Peyer's patch (tissue), 4 donors: ENCODE results near the gene SLC22A17. TPM values are rescaled to one million over a fixed set of nuclear protein-coding genes. Genes with fewer than 3 reads are reported as not detected.
"Not testable (repeated sequence)": the region's sequence is repeated elsewhere in the genome, so short reads cannot be mapped to it uniquely, and the experiment has no call there.

Experiments used
- DNase-seq, 3 donors: peaks; one replicate each; pipeline ENCODE4 v3.0.0-alpha.2; 2017 to 2019
- H3K27ac ChIP-seq, 4 donors: fragments of 200-600 bp; sonication (generic); one replicate each; pipeline ENCODE4 v1.5.1; 2016 to 2019
- H3K27me3 ChIP-seq, 2 donors: fragments of 200-600 bp; sonication (generic); one replicate each; pipeline ENCODE4 v1.5.1; 2019
- H3K36me3 ChIP-seq, 3 donors: fragments of 200-600 bp; sonication (generic); one replicate each; pipeline ENCODE4 v1.5.1; 2016 to 2019
- H3K4me1 ChIP-seq, 4 donors: fragments of 200-600 bp; sonication (generic); one replicate each; pipeline ENCODE4 v1.5.1; 2016 to 2019
- H3K4me3 ChIP-seq, 4 donors: fragments of 200-600 bp; sonication (generic); 1 replicate in 3 of 4; 2 replicates in 1 of 4; pipeline ENCODE4 v1.5.1; 2016 to 2019; ENCODE audit warnings: mild to moderate bottlenecking in 1 of 4
- H3K9me3 ChIP-seq, 4 donors: fragments of 200-600 bp; sonication (generic); one replicate each; pipeline ENCODE4 v1.5.1; 2016 to 2019; ENCODE audit warnings: mild to moderate bottlenecking in 1 of 4
- POLR2A ChIP-seq, 2 donors: fragments of 450-650 bp; IDR thresholded peaks; one replicate each; pipeline ENCODE4 v1.5.1; 2017; ENCODE audit warnings: antibody characterized with exemption in 2 of 2, mild to moderate bottlenecking in 2 of 2, moderate library complexity in 2 of 2
- total RNA-seq, 4 donors: library from RNA; depleted of rRNA; stranded (reverse); fragments of >200 nt; gene quantifications; one replicate each; pipeline ENCODE4 v1.1.0, GENCODE V29; 2016
- TF ChIP-seq, protein P1 (sequence below), 6 experiments: fragments of 450-650 bp in 4 of 6; fragments of 200-600 bp in 2 of 6; sonication (generic) in 1 of 6; IDR thresholded peaks; one replicate each; pipeline ENCODE4 v1.5.1; 2017 to 2019; ENCODE audit warnings: antibody characterized with exemption in 6 of 6, mild to moderate bottlenecking in 3 of 6, moderate library complexity in 1 of 6

SLC22A17 gene
- 10 to 100 TPM in 1 of 4 donors, 1 to 10 TPM in 3; 1.6 to 19.0 (median 5.2) TPM for total RNA-seq

DNA sequence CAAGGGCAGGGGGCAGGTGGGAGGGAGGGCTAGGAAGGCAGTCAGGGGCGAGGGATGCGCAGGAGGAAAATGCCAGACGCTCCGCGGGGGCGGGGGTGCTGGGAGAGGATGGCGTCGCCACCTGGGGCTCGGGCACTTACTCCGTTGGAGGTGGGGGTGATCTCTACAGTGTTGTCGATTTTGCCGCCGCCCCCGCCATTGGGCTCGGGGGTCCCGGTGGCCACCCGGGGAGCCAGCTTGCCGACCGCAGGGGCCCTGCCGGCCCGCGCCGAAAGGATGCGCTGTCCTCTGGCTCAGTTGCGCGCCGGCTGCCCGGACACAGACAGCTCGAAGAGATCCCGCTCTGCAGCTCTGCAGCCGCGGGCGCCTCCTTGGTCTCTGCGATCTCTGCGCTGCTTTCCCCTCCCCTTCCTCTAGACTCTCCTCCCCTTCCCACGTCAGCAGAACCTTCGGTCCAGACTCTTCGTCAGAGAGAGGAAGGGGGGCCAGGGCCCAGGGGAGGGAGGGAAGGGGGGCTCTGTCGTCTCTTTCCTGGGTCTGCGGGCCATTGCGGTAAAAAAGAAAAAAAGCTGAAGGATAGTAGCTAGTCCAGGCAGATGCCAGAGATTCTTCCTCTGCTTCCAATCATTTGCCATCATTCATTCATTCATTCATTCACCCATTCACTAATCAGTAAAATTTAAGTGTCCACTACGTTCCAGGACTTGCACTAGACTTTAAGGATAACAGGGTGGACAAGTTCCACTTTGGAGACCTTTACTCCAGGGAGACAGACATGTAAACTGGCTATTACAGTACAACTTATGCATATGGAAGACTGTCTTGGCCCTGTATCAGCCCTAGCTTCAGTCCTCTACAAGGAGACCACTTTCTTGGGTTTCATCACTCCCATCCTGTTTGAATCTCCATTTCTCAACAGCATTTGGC, at the start of gene SLC22A17:
SLC22A17 (minus strand) TSS at position 382 of the 927 bp plus-strand sequence.
- Histone ChIP-seq H3K27ac (peak within 1 kb of the TSS in 3 of 4 donors; percentile 10 to 63 (median 53)), H3K27me3 (peaks cover 0 to 6% of the 10 kb centered on the region in 2 donors), H3K36me3 (no peaks in the 10 kb centered on the region), H3K9me3 (no peaks in the 10 kb centered on the region), H3K4me3 (peak within 1 kb of the TSS; percentile 41 to 59 (median 56)), H3K4me1 (peaks cover 0 to 16% (median 6%) of the 10 kb centered on the region in 4 donors)
- peak; percentile 48 to 78 (median 63) for DNase-seq
- no peak for TF ChIP-seq POLR2A (IDR thresholded peaks at IDR 0.05)
- TF ChIP-seq, protein P1, sequence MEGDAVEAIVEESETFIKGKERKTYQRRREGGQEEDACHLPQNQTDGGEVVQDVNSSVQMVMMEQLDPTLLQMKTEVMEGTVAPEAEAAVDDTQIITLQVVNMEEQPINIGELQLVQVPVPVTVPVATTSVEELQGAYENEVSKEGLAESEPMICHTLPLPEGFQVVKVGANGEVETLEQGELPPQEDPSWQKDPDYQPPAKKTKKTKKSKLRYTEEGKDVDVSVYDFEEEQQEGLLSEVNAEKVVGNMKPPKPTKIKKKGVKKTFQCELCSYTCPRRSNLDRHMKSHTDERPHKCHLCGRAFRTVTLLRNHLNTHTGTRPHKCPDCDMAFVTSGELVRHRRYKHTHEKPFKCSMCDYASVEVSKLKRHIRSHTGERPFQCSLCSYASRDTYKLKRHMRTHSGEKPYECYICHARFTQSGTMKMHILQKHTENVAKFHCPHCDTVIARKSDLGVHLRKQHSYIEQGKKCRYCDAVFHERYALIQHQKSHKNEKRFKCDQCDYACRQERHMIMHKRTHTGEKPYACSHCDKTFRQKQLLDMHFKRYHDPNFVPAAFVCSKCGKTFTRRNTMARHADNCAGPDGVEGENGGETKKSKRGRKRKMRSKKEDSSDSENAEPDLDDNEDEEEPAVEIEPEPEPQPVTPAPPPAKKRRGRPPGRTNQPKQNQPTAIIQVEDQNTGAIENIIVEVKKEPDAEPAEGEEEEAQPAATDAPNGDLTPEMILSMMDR (IDR thresholded peaks at IDR 0.05), result no peak

DNA sequence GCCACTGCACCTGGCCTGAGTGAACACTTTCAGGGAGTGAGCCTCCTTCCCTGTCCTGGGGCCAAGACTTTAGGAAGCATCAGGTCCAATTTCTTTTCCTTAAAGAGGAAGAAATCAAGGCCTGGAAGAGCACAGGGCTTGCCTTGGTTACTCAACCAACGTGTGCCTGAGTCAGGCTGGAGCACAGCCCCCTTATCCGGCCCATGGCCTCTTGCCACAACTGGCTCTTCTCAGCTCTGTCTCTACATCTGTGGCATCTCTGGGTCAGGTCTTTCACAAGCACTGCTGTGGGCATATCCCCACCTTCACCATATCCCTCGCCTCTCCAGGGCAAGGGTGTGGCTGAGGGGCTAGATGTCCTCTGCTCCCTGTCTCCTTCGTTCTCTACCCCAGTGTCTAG, 48.6 kb upstream of the SLC22A17 start:
- Histone ChIP-seq H3K9me3 (no peaks in the 10 kb centered on the region), H3K27me3 (no peaks in the 10 kb centered on the region), H3K27ac (no peak overlapping the region), H3K4me1 (no peaks in the 10 kb centered on the region), H3K36me3 (no peaks in the 10 kb centered on the region), H3K4me3 (no peak overlapping the region)
- DNase-seq, result no peak
- TF ChIP-seq POLR2A (IDR thresholded peaks at IDR 0.05), result no peak
- TF ChIP-seq, protein P1 (IDR thresholded peaks at IDR 0.05), result no peak

DNA sequence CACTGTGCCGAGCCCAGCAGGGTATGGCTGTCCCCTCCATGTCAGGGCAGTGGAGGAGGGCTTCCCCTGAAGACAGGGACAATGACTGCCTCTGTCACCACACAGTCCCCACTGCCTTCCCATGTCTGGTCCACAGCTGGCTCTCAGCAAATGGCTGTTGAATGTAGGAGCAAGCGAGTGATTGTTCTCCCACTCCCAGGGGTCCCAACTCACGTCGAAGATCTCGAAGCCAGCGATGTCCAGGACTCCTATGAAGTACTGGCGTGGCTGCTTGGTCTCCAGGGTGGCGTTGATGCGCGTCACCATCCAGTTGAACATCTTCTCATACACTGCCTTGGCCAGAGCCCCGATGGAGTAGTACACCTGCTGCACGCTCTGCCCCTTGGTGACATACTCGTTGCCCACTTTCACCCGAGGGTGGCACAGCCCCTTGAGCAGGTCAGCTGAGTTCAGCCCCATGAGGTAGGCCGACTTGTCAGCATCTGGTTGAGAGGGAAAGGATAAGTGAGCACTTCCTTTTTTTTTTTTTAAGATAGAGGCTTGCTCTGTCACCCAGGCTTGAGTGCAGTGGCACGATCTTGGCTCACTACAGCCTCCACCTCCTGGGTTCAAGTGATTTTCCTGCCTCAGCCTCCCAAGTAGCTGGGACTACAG, 47.9 kb upstream of the SLC22A17 start:
- H3K9me3 ChIP-seq, H3K27ac ChIP-seq, H3K4me3 ChIP-seq, H3K27me3 ChIP-seq, H3K4me1 ChIP-seq, H3K36me3 ChIP-seq, DNase-seq: not testable (repeated sequence)

DNA sequence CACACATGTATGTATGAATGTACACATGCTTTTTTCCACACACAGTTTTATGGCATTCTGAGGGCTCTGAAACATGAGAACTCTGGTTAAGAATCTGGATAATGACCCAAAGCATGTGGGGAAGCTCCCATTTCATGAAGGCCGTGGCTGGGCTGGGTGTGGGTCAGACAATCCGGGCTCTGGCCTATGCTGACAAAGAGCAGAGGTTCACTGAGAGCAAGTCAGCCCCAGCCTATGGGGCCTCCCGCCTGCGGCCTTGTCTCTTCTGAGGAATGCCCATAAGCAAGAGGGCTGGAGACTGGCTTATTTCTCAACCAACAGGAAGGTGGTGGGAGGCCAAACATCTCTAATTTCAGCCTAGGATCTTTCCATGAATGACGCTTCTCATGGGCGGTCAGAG, 46.9 kb upstream of the SLC22A17 start:
- no peaks in the 10 kb centered on the region for H3K9me3 ChIP-seq
- no peak for TF ChIP-seq POLR2A (IDR thresholded peaks at IDR 0.05)
- TF ChIP-seq, protein P1 (IDR thresholded peaks at IDR 0.05), result no peak
- H3K36me3 ChIP-seq, result no peaks in the 10 kb centered on the region
- DNase-seq, result no peak
- no peak overlapping the region for H3K4me3 ChIP-seq
- H3K4me1 ChIP-seq, result no peaks in the 10 kb centered on the region
- H3K27ac ChIP-seq, result no peak overlapping the region
- H3K27me3 ChIP-seq, result no peaks in the 10 kb centered on the region

DNA sequence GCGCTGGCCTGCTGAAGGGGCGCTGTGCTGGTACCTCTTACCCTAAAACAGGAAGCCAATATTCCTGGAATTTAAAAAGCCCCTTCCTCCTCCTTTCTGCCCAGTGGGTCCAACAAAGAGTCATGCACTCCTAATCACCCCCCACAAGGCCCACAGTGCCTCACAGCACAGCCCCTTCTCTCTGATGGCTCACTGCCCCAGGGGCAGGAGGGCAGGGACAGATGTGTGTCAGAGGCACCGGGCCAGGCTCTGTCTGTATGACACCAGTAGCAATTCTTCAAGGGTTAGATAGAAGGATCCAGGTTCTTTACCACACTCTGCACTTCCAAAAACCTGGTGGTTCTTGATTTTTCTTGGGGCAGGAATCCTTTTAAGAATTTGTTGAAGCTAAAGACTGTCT, 46.4 kb upstream of the SLC22A17 start:
- H3K9me3 ChIP-seq, result no peaks in the 10 kb centered on the region
- H3K27ac ChIP-seq, result no peak overlapping the region

More for the DNA sequence above, 46.4 kb upstream of the SLC22A17 start:
- Histone ChIP-seq H3K4me1 (no peaks in the 10 kb centered on the region), H3K36me3 (no peaks in the 10 kb centered on the region), H3K4me3 (no peak overlapping the region), H3K27me3 (no peaks in the 10 kb centered on the region)
- no peak for DNase-seq
- TF ChIP-seq, protein P1 (IDR thresholded peaks at IDR 0.05), result no peak
- no peak for TF ChIP-seq POLR2A (IDR thresholded peaks at IDR 0.05)
